ENCODE measurements around the gene SCARF2. TPM values are rescaled to one million over a fixed set of nuclear protein-coding genes. Genes with fewer than 3 reads are reported as not detected.
A peak's percentile ranks its signal among the peaks of the same experiment; 100 is the strongest.

SCARF2 gene
- total and polyA plus RNA-seq, 2 of the 13 experiments (the other 11 are each of a cell fraction or from before 2014, with no cell fraction given) = 3.3 to 6.2 TPM

GRCh38 chr22:20437613-20438426, at the start of gene SCARF2 (continued):
- TF ChIP-seq RFXANK (CRISPR knock-in tag; IDR thresholded peaks at IDR 0.05) (no peak), BCL3 (CRISPR knock-in tag; IDR thresholded peaks at IDR 0.05) (0 out of 2 replicates have a peak, but pooled peaks have one; percentile 39), GABPA (IDR thresholded peaks at IDR 0.05; ENCODE audit: low read depth, low read length) (peak; percentile 62), GABPA (CRISPR knock-in tag; IDR thresholded peaks at IDR 0.05; ENCODE audit: low read depth) (no peak), AGO1 (IDR thresholded peaks at IDR 0.05; ENCODE audit: low read depth, low read length, poor library complexity, severe bottlenecking) (peak; percentile 17), ZBTB38 (CRISPR knock-in tag; IDR thresholded peaks at IDR 0.05) (peak; percentile 59), DNMT1 (CRISPR knock-in tag; IDR thresholded peaks at IDR 0.05) (0 out of 2 replicates have a peak, but pooled peaks have one; percentile 62), ZNF646 (CRISPR knock-in tag; IDR thresholded peaks at IDR 0.05) (no peak), ZNF713 (CRISPR knock-in tag; IDR thresholded peaks at IDR 0.05) (no peak), MYC (CRISPR knock-in tag; IDR thresholded peaks at IDR 0.05; ENCODE audit: borderline replicate concordance) (0 out of 2 replicates have a peak, but pooled peaks have one; percentile 43), ZNF891 (CRISPR knock-in tag; IDR thresholded peaks at IDR 0.05) (peak; percentile 58; the same call in 1 of the 2 replicates)

Data from HepG2 (cell line).